ENCODE data around the gene PARD3.

The PARD3 gene

GRCh38 chr10:34216348-34216945 is 598.6 kb downstream of the PARD3 start:
- no peak for TF ChIP-seq CTCF (IDR thresholded peaks at IDR 0.05; ENCODE audit: low read depth, low read length, missing control alignments)
- DNase-seq (ENCODE audit: low read depth), result no peak
- no peak overlapping the region for H3K4me3 ChIP-seq (ENCODE audit: low read depth, low read length)
- in situ Hi-C loops (cut with HindIII; ENCODE audit: low sequenced_read_pairs), result no loop called here

- H3K4me3 ChIP-seq (ENCODE audit: low read depth, low read length), result no peak overlapping the region
- DNase-seq (ENCODE audit: low read depth), result no peak
- no peak for TF ChIP-seq CTCF (IDR thresholded peaks at IDR 0.05; ENCODE audit: low read depth, low read length, missing control alignments)
- in situ Hi-C loops (cut with HindIII; ENCODE audit: low sequenced_read_pairs), result no loop called here
These were observed 601.3 kb downstream of the PARD3 start for GRCh38 chr10:34213805-34214197.

- in situ Hi-C loops (cut with HindIII; ENCODE audit: low sequenced_read_pairs), result no loop called here
- DNase-seq (ENCODE audit: low read depth), result no peak
- no peak for TF ChIP-seq CTCF (IDR thresholded peaks at IDR 0.05; ENCODE audit: low read depth, low read length, missing control alignments)
- no peak overlapping the region for H3K4me3 ChIP-seq (ENCODE audit: low read depth, low read length)
These were observed 601.8 kb downstream of the PARD3 start for GRCh38 chr10:34213193-34213804.

- no peak for TF ChIP-seq CTCF (IDR thresholded peaks at IDR 0.05; ENCODE audit: low read depth, low read length, missing control alignments)
- H3K4me3 ChIP-seq (ENCODE audit: low read depth, low read length), result no peak overlapping the region
- no peak for DNase-seq (ENCODE audit: low read depth)
- in situ Hi-C loops (cut with HindIII; ENCODE audit: low sequenced_read_pairs), result no loop called here
These were observed 607.8 kb downstream of the PARD3 start for GRCh38 chr10:34207343-34207742.

- no peak for TF ChIP-seq CTCF (IDR thresholded peaks at IDR 0.05; ENCODE audit: low read depth, low read length, missing control alignments)
- DNase-seq (ENCODE audit: low read depth), result no peak
- no peak overlapping the region for H3K4me3 ChIP-seq (ENCODE audit: low read depth, low read length)
- in situ Hi-C loops (cut with HindIII; ENCODE audit: low sequenced_read_pairs), result no loop called here
These were observed 608.2 kb downstream of the PARD3 start for GRCh38 chr10:34206935-34207268.

GRCh38 chr10:34206078-34206934 is 608.8 kb downstream of the PARD3 start:
- TF ChIP-seq CTCF (IDR thresholded peaks at IDR 0.05; ENCODE audit: low read depth, low read length, missing control alignments), result no peak
- in situ Hi-C loops (cut with HindIII; ENCODE audit: low sequenced_read_pairs), result no loop called here

More at GRCh38 chr10:34206078-34206934, 608.8 kb downstream of the PARD3 start:
- DNase-seq (ENCODE audit: low read depth), result no peak
- no peak overlapping the region for H3K4me3 ChIP-seq (ENCODE audit: low read depth, low read length)
